Neural progenitor cell (in vitro differentiated cells): Measurements from ENCODE around the gene FLG. TPM values are rescaled to one million over a fixed set of nuclear protein-coding genes. Genes with fewer than 3 reads are reported as not detected.

Experiments
- DNase-seq: peaks from one replicate; pipeline ENCODE4 v3.0.0-alpha.2; 2016; ENCODE audit warnings: low spot score
- H2AFZ ChIP-seq: fragments of 200-600 bp; sonication (generic); replicated peaks from 2 replicates; pipeline ENCODE4 v1.6.1; 2016; ENCODE audit warnings: antibody characterized with exemption
- H3F3A ChIP-seq: fragments of 200-600 bp; sonication (generic); 2 replicates; pipeline ENCODE4 v1.6.1; 2016; ENCODE audit warnings: antibody characterized with exemption, low read depth
- H3K27ac ChIP-seq: fragments of 200-600 bp; sonication (generic); 2 replicates; pipeline ENCODE4 v1.5.1; 2016; ENCODE audit warnings: mild to moderate bottlenecking
- H3K27me3 ChIP-seq: fragments of 200-600 bp; sonication (generic); 2 replicates; pipeline ENCODE4 v1.6.1; 2016; ENCODE audit warnings: mild to moderate bottlenecking, moderate library complexity
- H3K36me3 ChIP-seq: fragments of 200-600 bp; sonication (generic); 2 replicates; pipeline ENCODE4 v1.5.1; 2016
- H3K4me1 ChIP-seq: fragments of 200-600 bp; sonication (generic); 2 replicates; pipeline ENCODE4 v1.6.1; 2016; ENCODE audit warnings: mixed run types
- H3K4me2 ChIP-seq: fragments of 200-600 bp; sonication (generic); 2 replicates; pipeline ENCODE4 v1.6.1; 2016
- H3K4me3 ChIP-seq: fragments of 200-600 bp; sonication (generic); 2 replicates; pipeline ENCODE4 v1.5.1; 2016
- H3K79me2 ChIP-seq: fragments of 200-600 bp; sonication (generic); 2 replicates; pipeline ENCODE4 v1.6.1; 2016; ENCODE audit warnings: low read depth
- H3K9ac ChIP-seq: fragments of 200-600 bp; sonication (generic); 2 replicates; pipeline ENCODE4 v1.6.1; 2016
- H3K9me3 ChIP-seq: fragments of 200-600 bp; sonication (generic); 2 replicates; pipeline ENCODE4 v1.5.1; 2016; ENCODE audit warnings: low read depth
- H4K20me1 ChIP-seq: fragments of 200-600 bp; sonication (generic); 2 replicates; pipeline ENCODE4 v1.6.1; 2016; ENCODE audit warnings: low read depth
- H3K27ac Mint-ChIP-seq: 3 replicates; pipeline ENCODE4 v1.8.0; 2021; ENCODE audit warnings: mixed read lengths
- H3K27me3 Mint-ChIP-seq: 2 replicates; pipeline ENCODE4 v1.8.0; 2022; ENCODE audit warnings: low read depth, mild to moderate bottlenecking, inconsistent platforms, moderate library complexity, mixed read lengths; ENCODE audit not compliant: insufficient read depth
- H3K36me3 Mint-ChIP-seq: 3 replicates; pipeline ENCODE4 v1.8.0; 2021; ENCODE audit warnings: mixed read lengths
- H3K4me1 Mint-ChIP-seq: 3 replicates; pipeline ENCODE4 v1.8.0; 2021; ENCODE audit warnings: mixed read lengths
- H3K4me3 Mint-ChIP-seq: 3 replicates; pipeline ENCODE4 v1.8.0; 2021; ENCODE audit warnings: mild to moderate bottlenecking, moderate library complexity, mixed read lengths
- H3K9me3 Mint-ChIP-seq: 3 replicates; pipeline ENCODE4 v1.8.0; 2020; ENCODE audit warnings: mixed read lengths
- EZH2 ChIP-seq: fragments of 200-600 bp; sonication (generic); IDR thresholded peaks from 2 replicates; pipeline ENCODE4 v1.6.1; 2017; ENCODE audit warnings: antibody characterized with exemption, mild to moderate bottlenecking, moderate library complexity
- EZH2phosphoT487 ChIP-seq: fragments of 200-600 bp; sonication (generic); IDR thresholded peaks from 2 replicates; pipeline ENCODE4 v1.6.1; 2017; ENCODE audit warnings: antibody characterized with exemption
- total RNA-seq: library from RNA; depleted of rRNA; stranded (reverse); fragments of >200 nt; gene quantifications from 2 replicates; pipeline ENCODE4 v1.2.3, GENCODE V29; 2015; ENCODE audit warnings: low replicate concordance
- TF ChIP-seq, protein P1 (sequence below): fragments of 200-600 bp; sonication (generic); IDR thresholded peaks from 2 replicates; pipeline ENCODE4 v1.5.1; 2017; ENCODE audit warnings: antibody characterized with exemption, mild to moderate bottlenecking

FLG gene
- total RNA-seq, 1 donor from 2014 or later: not detected

- H3K36me3 ChIP-seq: no peaks in the 10 kb centered on the region
- H3K9ac ChIP-seq: no peak overlapping the region
- Mint-ChIP-seq H3K4me1 (no peaks in the 10 kb centered on the region), H3K36me3 (no peaks in the 10 kb centered on the region), H3K4me3 (no peak overlapping the region), H3K27me3 (no peaks in the 10 kb centered on the region), H3K9me3 (peaks cover 9% of the 10 kb centered on the region), H3K27ac (no peak overlapping the region)
- no peak overlapping the region for H3K27ac ChIP-seq
- DNase-seq: no peak
- no peak overlapping the region for H2AFZ ChIP-seq
- H3F3A ChIP-seq: no peaks in the 10 kb centered on the region
- H4K20me1 ChIP-seq: no peaks in the 10 kb centered on the region
- no peak overlapping the region for H3K4me2 ChIP-seq
- no peak for TF ChIP-seq EZH2phosphoT487
- TF ChIP-seq EZH2: no peak
- TF ChIP-seq, protein P1, sequence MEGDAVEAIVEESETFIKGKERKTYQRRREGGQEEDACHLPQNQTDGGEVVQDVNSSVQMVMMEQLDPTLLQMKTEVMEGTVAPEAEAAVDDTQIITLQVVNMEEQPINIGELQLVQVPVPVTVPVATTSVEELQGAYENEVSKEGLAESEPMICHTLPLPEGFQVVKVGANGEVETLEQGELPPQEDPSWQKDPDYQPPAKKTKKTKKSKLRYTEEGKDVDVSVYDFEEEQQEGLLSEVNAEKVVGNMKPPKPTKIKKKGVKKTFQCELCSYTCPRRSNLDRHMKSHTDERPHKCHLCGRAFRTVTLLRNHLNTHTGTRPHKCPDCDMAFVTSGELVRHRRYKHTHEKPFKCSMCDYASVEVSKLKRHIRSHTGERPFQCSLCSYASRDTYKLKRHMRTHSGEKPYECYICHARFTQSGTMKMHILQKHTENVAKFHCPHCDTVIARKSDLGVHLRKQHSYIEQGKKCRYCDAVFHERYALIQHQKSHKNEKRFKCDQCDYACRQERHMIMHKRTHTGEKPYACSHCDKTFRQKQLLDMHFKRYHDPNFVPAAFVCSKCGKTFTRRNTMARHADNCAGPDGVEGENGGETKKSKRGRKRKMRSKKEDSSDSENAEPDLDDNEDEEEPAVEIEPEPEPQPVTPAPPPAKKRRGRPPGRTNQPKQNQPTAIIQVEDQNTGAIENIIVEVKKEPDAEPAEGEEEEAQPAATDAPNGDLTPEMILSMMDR: no peak
- no peak overlapping the region for H3K4me3 ChIP-seq
- H3K4me1 ChIP-seq: no peaks in the 10 kb centered on the region
- H3K79me2 ChIP-seq: no peaks in the 10 kb centered on the region
- H3K9me3 ChIP-seq: peaks cover 39% of the 10 kb centered on the region
- H3K27me3 ChIP-seq: no peaks in the 10 kb centered on the region
These were observed 42.4 kb upstream of the FLG start for GRCh38 chr1:152367436-152367835.

DNA sequence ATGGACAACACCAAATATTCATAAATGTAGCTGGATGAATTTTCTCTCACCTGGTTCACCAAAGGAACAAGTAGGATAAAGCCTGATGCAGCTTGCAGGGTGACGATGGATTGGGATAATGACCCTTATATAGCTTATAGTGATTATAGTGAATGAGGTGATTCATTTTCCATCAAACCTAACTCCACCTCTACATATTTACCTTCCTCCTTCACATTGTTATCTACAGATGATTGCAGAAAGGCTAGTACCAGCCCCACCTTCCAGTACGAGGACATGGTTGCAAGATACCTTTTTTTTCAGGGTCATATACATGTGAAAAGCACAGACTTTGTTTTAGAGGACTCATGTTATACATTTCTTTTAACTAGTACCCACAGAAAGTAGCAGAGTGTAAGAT, 34.9 kb upstream of the FLG start, which contains the start of gene FLG2:
Gene FLG2, minus strand, starts transcription at position 101 of the 400 bp plus-strand sequence. CDS start 1,122 bp downstream, outside the sequence.
- TF ChIP-seq, protein P1: no peak
- TF ChIP-seq EZH2phosphoT487 (no peak), EZH2 (no peak)
- Mint-ChIP-seq H3K4me1 (no peaks in the 10 kb centered on the region), H3K9me3 (peaks cover 7% of the 10 kb centered on the region), H3K27me3 (peaks cover 2% of the 10 kb centered on the region), H3K27ac (no peak within 1 kb of the TSS), H3K4me3 (no peak within 1 kb of the TSS), H3K36me3 (no peaks in the 10 kb centered on the region)
- no peak within 1 kb of the TSS for H3K9ac ChIP-seq
- H2AFZ ChIP-seq: no peak within 1 kb of the TSS
- H3K36me3 ChIP-seq: no peaks in the 10 kb centered on the region
- no peaks in the 10 kb centered on the region for H3F3A ChIP-seq
- H3K9me3 ChIP-seq: peaks cover 29% of the 10 kb centered on the region
- no peak within 1 kb of the TSS for H3K27ac ChIP-seq
- no peaks in the 10 kb centered on the region for H3K4me1 ChIP-seq
- H4K20me1 ChIP-seq: no peaks in the 10 kb centered on the region
- no peak for DNase-seq
- no peak within 1 kb of the TSS for H3K4me3 ChIP-seq
- H3K4me2 ChIP-seq: no peak within 1 kb of the TSS
- no peaks in the 10 kb centered on the region for H3K79me2 ChIP-seq
- H3K27me3 ChIP-seq: no peaks in the 10 kb centered on the region

GRCh38 chr1:152356736-152357135, 31.7 kb upstream of the FLG start:
- Histone ChIP-seq H3K27ac (no peak overlapping the region), H3K27me3 (no peaks in the 10 kb centered on the region), H3K4me1 (no peaks in the 10 kb centered on the region), H4K20me1 (no peaks in the 10 kb centered on the region), H3K4me2 (no peak overlapping the region), H3K9me3 (peaks cover 19% of the 10 kb centered on the region), H3K36me3 (no peaks in the 10 kb centered on the region), H3F3A (no peaks in the 10 kb centered on the region), H3K79me2 (no peaks in the 10 kb centered on the region), H3K9ac (no peak overlapping the region), H3K4me3 (no peak overlapping the region), H2AFZ (no peak overlapping the region)
- no peak overlapping the region for H3K27ac Mint-ChIP-seq
- DNase-seq: no peak
- peaks cover 2% of the 10 kb centered on the region for H3K27me3 Mint-ChIP-seq
- no peaks in the 10 kb centered on the region for H3K4me1 Mint-ChIP-seq
- peaks cover 34% of the 10 kb centered on the region for H3K9me3 Mint-ChIP-seq
- TF ChIP-seq EZH2phosphoT487 (no peak), EZH2 (no peak)
- TF ChIP-seq, protein P1: no peak
- H3K36me3 Mint-ChIP-seq: no peaks in the 10 kb centered on the region
- no peak overlapping the region for H3K4me3 Mint-ChIP-seq
